Measurements from ENCODE around the gene MAP2K2.

MAP2K2 gene

GRCh38 chr19:4067396-4068046 is 56.4 kb downstream of the MAP2K2 start:
- TF ChIP-seq RARB (CRISPR knock-in tag; IDR thresholded peaks at IDR 0.05): no peak
- TF ChIP-seq CSDC2 (CRISPR knock-in tag; IDR thresholded peaks at IDR 0.05): no peak
- no peak for TF ChIP-seq TOX (CRISPR knock-in tag; IDR thresholded peaks at IDR 0.05; ENCODE audit: borderline replicate concordance)
- no peak for TF ChIP-seq SNAI2 (CRISPR knock-in tag; IDR thresholded peaks at IDR 0.05)
- TF ChIP-seq ISL1 (CRISPR knock-in tag; IDR thresholded peaks at IDR 0.05): no peak
- TF ChIP-seq ZC3H10 (CRISPR knock-in tag; IDR thresholded peaks at IDR 0.05): no peak
- TF ChIP-seq POU6F1 (CRISPR knock-in tag; IDR thresholded peaks at IDR 0.05; ENCODE audit: borderline replicate concordance, low read depth): no peak
- TF ChIP-seq ESRRG (CRISPR knock-in tag; IDR thresholded peaks at IDR 0.05): no peak
- TF ChIP-seq BACH2 (CRISPR knock-in tag; IDR thresholded peaks at IDR 0.05; ENCODE audit: borderline replicate concordance): no peak
- TF ChIP-seq ZNF565 (CRISPR knock-in tag; conservative IDR thresholded peaks at IDR 0.05; ENCODE audit: low read depth): no peak
- no peak for TF ChIP-seq ZFP3 (CRISPR knock-in tag; IDR thresholded peaks at IDR 0.05)
- TF ChIP-seq TCF4 (CRISPR knock-in tag; IDR thresholded peaks at IDR 0.05; ENCODE audit: borderline replicate concordance): no peak
- TF ChIP-seq CSRNP3 (CRISPR knock-in tag; IDR thresholded peaks at IDR 0.05): no peak
- no peak for TF ChIP-seq PPARA (CRISPR knock-in tag; IDR thresholded peaks at IDR 0.05; ENCODE audit: borderline replicate concordance)
- TF ChIP-seq ZNF70 (CRISPR knock-in tag; IDR thresholded peaks at IDR 0.05): no peak
- no peak for TF ChIP-seq TSHZ2 (CRISPR knock-in tag; IDR thresholded peaks at IDR 0.05)
- no peak for TF ChIP-seq PATZ1 (CRISPR knock-in tag; IDR thresholded peaks at IDR 0.05; ENCODE audit: borderline replicate concordance)
- TF ChIP-seq ARNTL (CRISPR knock-in tag; IDR thresholded peaks at IDR 0.05; ENCODE audit: borderline replicate concordance, low read depth): no peak
- no peak for ATAC-seq

- TF ChIP-seq PATZ1 (CRISPR knock-in tag; IDR thresholded peaks at IDR 0.05; ENCODE audit: borderline replicate concordance) (peak; percentile 66; the same call in 1 of the 2 replicates), GLIS3 (CRISPR knock-in tag; IDR thresholded peaks at IDR 0.05) (no peak)
- ATAC-seq: peak; percentile 54
Measured at GRCh38 chr19:4066682-4067395, 57.1 kb downstream of the MAP2K2 start, which contains the start of gene ZBTB7A. Gene ZBTB7A, minus strand, starts transcription at chr19:4066899. Its CDS starts 11,667 bp downstream, at chr19:4055232.

GRCh38 chr19:4066176-4066606 is 57.7 kb downstream of the MAP2K2 start:
- no peak for ATAC-seq
- TF ChIP-seq ZNF565 (CRISPR knock-in tag; conservative IDR thresholded peaks at IDR 0.05; ENCODE audit: low read depth) (no peak), ZFP3 (CRISPR knock-in tag; IDR thresholded peaks at IDR 0.05) (no peak), PATZ1 (CRISPR knock-in tag; IDR thresholded peaks at IDR 0.05; ENCODE audit: borderline replicate concordance) (no peak; the same call in 1 of the 2 replicates), RARB (CRISPR knock-in tag; IDR thresholded peaks at IDR 0.05) (no peak), ZFP30 (CRISPR knock-in tag; IDR thresholded peaks at IDR 0.05) (no peak), ARNTL (CRISPR knock-in tag; IDR thresholded peaks at IDR 0.05; ENCODE audit: borderline replicate concordance, low read depth) (no peak), ISL1 (CRISPR knock-in tag; IDR thresholded peaks at IDR 0.05) (no peak), OSR1 (CRISPR knock-in tag; IDR thresholded peaks at IDR 0.05) (no peak), TSHZ2 (CRISPR knock-in tag; IDR thresholded peaks at IDR 0.05) (no peak), TCF4 (CRISPR knock-in tag; IDR thresholded peaks at IDR 0.05; ENCODE audit: borderline replicate concordance) (no peak), GLIS3 (CRISPR knock-in tag; IDR thresholded peaks at IDR 0.05) (no peak)
